Measurements from ENCODE around the gene CACHD1. TPM values are rescaled to one million over a fixed set of nuclear protein-coding genes. Genes with fewer than 3 reads are reported as not detected.
A peak's percentile ranks its signal among the peaks of the same experiment; 100 is the strongest.

CACHD1 gene
- total RNA-seq, result 5.9 and 6.7 TPM in 2 replicates

DNA sequence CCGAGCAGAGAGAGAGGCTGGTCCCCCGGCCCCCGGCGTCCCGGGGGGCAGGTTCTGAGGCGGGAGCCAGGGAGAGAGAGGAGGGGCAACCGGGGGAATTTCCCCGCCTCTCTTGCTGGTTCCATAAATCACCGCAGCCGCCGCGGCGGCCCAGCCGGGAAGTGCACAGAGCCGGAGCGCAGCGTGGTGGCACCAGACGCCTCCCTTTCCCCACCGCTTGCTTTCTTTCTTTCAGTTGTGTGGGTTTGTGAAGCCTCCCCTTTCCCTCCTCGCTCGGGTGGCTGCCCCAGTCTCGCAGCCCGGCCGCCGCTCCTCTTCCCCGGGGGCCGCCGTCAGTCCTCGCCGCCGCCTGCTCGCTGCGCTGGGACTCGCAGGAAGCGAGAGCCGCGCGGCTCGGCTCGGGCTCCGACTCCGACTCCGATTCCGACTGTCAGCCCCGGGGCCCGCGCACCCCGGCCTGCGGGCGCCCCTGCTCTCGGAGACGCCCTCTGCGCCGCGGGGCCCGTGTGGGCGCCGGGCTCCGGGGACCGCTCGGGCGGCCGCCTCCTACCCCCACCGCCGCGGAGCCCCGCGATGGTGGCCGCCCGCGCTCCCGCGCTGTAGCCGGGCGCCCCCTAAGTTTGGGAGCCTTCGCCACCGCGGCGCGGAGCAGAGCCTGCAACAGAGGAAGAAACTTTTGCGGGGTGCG, at the start of gene CACHD1:
CACHD1 (plus strand) TSS at position 153 of the 688 bp plus-strand sequence. CDS start 616 bp downstream, outside the sequence.
- no peak for DNase-seq (ENCODE audit: low read depth)
- TF ChIP-seq CTCF (conservative IDR thresholded peaks at IDR 0.05; ENCODE audit: low read depth, low read length), result peak; percentile 35
- H3K4me3 ChIP-seq (ENCODE audit: low read depth, low read length), result peak within 1 kb of the TSS; percentile 74

GRCh38 chr1:64421377-64421776, 48.6 kb upstream of the CACHD1 start:
- no peak overlapping the region for H3K4me3 ChIP-seq (ENCODE audit: low read depth, low read length)
- DNase-seq (ENCODE audit: low read depth), result peak; percentile 60
- TF ChIP-seq CTCF (conservative IDR thresholded peaks at IDR 0.05; ENCODE audit: low read depth, low read length), result no peak

DNA sequence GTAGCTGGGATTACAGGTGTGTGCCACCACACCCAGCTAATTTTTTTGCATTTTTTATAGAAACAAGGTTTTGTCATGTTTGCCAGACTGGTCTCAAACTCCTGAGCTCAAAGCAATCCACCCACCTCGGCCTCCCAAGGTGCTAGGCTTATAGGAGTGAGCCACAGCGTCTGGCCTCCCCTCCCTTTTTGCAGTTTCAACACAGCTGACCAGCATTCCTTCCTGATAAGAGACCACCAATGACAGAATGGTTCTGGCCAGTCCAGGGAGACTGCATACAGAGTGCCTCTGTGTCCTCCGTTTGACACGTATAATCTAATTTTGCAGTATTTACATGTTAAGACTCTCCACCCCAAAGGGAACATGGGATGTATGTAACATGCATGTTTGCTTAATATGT, 46.4 kb upstream of the CACHD1 start:
- no peak for DNase-seq (ENCODE audit: low read depth)
- TF ChIP-seq CTCF (conservative IDR thresholded peaks at IDR 0.05; ENCODE audit: low read depth, low read length), result no peak
- no peak overlapping the region for H3K4me3 ChIP-seq (ENCODE audit: low read depth, low read length)

- H3K4me3 ChIP-seq (ENCODE audit: low read depth, low read length), result no peak overlapping the region
- no peak for DNase-seq (ENCODE audit: low read depth)
- TF ChIP-seq CTCF (conservative IDR thresholded peaks at IDR 0.05; ENCODE audit: low read depth, low read length), result no peak
These were observed 45.5 kb upstream of the CACHD1 start for GRCh38 chr1:64424412-64424811.

DNA sequence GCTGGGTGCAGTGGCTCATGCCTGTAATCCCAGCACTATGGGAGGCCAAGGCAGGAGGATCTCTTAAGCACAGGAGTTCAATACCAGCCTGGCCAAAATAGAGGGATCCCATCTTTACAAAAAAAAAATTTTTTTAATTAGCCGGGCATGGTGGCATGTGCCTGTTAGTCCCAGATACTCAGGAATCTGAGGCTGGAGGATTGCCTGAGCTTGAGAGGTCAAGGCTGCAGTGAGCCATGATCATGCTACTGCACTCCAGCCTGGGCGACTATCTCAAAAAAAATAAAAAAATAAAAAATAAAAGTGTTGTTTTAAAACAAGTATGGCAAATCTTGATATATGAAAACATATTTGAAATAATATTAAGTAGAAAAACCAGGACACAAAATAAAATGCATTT, 44.4 kb upstream of the CACHD1 start:
- no peak for DNase-seq (ENCODE audit: low read depth)
- no peak overlapping the region for H3K4me3 ChIP-seq (ENCODE audit: low read depth, low read length)
- no peak for TF ChIP-seq CTCF (conservative IDR thresholded peaks at IDR 0.05; ENCODE audit: low read depth, low read length)

DNA sequence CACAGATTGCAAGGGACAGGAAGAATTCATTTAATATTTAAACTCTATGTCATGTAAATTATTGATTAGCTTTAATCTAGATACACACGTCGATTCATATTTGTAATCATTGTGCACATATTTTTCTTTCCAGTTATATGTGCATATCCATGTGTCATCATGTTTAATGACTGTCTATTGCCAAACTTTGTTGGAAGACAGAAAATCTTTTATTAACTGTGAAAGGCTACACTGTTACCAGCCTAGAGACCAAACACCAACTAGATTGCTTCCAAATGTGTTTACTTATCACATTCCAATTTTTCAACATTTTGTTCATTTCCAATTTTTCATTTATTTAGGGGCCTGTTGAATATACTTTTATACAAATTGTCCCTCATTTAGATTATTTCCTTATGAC, 43.2 kb upstream of the CACHD1 start:
- no peak for TF ChIP-seq CTCF (conservative IDR thresholded peaks at IDR 0.05; ENCODE audit: low read depth, low read length)
- DNase-seq (ENCODE audit: low read depth), result no peak
- no peak overlapping the region for H3K4me3 ChIP-seq (ENCODE audit: low read depth, low read length)

DNA sequence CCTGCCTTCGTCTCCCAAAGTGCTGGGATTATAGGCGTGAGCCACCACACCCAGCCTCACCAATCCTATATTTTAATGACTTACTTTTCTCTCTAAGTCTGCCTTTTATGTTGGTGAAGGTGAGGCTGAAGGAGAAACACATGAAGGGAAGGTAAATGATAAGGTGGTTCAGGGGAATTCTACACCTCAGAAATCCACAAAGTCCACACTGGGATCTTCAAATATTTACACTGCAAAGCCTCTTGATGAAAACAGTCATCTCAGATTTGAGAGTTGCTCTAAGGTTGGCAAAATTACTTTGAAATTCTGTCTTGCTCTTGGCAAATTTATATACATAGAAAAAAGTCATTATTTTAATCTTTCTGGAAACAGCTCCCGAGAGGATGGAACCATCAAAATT, 42.0 kb upstream of the CACHD1 start:
- no peak for TF ChIP-seq CTCF (conservative IDR thresholded peaks at IDR 0.05; ENCODE audit: low read depth, low read length)
- no peak for DNase-seq (ENCODE audit: low read depth)

More for the DNA sequence above, 42.0 kb upstream of the CACHD1 start:
- no peak overlapping the region for H3K4me3 ChIP-seq (ENCODE audit: low read depth, low read length)
